HG02798 (cell line): ENCODE measurements around the gene NHSL1.

Experiments
- ATAC-seq: cut with Tn5 transposase; IDR thresholded peaks from one replicate; pipeline ENCODE4 v1.9.1; 2021; ENCODE audit warnings: mild to moderate bottlenecking; ENCODE audit not compliant: unreplicated experiment, poor library complexity

The NHSL1 gene

DNA sequence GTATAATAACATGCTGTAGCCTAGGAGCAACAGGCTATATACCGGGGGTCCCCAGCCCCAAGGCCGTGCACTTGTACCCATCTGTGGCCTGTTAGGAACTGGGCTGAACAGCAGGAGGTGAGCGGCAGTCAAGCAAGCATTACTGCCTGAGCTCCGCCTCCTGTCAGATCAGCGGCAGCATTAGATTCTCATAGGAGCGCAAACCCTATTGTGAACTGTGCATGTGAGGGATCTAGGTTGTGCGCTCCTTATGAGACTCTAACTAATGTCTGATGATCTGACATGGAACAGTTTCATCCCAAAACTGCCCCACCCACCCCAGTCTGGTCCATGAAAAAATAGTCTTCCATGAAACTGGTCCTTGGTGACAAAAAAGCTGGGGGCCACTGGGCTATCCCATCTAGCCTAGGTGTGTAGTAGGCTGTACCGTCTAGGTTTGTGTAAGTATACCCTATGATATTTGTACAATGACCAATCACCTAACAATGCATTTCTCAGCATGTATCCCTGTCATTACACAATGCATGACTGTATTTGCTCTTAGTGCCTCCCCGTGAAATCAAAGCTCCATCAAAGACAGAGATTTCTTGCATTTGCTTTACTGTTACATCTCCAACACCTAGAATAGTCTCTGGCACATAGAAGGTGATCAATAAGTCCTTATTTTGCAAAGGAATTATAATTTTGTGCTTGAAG lies 30.8 kb downstream of the NHSL1 start:
- ATAC-seq = no peak

DNA sequence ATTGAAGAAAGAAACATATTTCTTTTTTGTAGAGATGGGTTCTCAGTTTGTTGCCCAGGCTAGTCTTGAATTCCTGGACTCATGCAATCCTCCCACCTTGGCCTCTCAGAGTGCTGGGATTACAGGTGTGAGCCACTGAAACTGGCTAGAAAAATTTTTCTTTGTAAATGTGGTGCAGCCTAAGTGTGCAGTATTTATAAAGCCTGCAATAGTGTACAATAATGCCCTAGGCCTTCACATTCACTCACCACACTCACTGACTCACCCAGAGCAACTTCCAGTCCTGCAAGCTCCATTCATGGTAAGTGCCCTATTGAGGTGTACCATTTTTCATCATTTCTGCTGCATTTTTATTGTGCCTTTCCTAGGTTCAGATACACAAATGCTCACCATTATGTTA lies 31.4 kb downstream of the NHSL1 start:
- ATAC-seq = no peak

DNA sequence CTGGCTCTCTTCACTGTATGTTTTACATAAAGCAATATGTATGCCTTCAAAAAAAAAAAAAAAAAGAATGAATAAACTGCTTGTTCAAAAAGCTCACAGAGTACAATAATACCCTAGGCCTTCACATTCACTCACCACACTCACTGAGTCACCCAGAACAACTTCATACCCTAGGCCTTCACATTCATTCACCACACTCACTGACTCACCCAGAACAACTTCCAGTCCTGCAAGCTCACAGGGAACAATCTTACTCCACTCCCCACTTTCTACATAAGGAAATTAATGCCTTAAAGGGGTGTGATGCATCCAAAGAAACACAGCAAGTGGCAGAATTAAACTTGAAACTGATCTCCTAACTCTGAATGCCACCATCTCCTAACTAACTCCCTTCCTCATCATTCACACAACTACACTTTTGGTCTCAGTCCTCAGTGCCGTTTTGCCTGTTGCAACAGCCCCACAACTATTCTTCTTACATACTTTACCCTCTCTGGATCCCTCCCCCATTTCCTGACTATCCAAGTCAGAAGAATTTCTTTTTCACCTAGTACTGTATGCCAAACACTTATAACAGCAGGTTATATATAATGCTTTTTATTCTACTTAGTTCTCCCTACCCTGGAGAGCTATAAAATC lies 34.2 kb downstream of the NHSL1 start:
- ATAC-seq = no peak

DNA sequence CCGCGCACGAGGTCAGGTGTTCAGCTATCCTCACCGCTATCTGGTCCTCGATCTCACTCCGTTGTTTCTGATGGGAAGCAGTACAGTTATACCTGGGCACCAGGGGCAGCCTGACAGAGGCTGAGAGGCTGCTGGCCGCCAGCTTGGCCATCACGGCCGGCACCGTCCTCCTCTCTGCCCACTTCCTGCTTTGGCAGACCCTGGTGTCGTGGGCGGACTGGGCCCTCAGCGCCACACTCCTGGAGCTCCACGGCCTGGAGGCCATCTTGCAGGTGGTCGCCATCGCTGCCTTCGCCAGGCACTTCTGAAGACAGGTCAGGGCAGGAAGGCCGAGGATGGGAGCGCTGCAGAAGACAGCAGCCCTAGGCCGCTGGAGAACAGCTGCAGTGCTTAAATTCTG lies 35.2 kb downstream of the NHSL1 start:
- ATAC-seq = no peak

DNA sequence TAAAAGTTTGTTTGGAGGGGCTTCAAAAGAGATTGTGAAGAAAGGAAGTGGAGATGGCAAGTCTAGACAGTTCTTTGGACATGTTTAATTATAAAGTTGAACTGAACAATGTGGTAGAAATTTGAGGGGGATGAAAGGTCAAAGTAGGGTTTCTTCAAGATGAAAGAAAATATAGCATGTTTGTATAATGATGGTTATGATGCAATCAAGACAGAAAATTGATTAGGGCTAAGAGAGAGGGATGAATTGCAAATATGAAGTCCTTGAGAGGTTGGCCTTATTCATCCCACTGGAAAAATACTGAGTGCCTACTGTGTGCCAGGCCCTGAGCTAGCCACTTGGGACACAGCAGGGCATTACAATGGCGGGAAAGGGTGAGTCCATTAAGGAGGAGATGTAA lies 37.6 kb downstream of the NHSL1 start:
- ATAC-seq = no peak

DNA sequence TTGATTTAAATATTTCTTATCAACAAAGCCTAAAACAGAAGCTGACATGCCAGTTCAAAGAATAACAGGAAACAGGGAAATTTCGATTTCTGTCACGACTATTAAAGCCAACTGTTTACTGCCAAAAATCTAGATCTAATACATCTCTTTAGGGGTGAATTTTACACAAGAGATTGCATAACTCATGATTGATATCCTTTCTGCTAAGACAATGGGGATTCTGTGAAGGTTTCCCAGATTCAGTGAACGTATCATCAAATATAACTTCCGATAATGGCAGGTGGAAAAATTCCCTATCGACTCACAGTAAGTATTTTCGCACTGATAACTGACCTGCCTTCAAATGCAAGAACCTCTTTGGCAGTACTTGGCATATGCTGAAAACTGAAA lies 42.9 kb downstream of the NHSL1 start:
- ATAC-seq = no peak

DNA sequence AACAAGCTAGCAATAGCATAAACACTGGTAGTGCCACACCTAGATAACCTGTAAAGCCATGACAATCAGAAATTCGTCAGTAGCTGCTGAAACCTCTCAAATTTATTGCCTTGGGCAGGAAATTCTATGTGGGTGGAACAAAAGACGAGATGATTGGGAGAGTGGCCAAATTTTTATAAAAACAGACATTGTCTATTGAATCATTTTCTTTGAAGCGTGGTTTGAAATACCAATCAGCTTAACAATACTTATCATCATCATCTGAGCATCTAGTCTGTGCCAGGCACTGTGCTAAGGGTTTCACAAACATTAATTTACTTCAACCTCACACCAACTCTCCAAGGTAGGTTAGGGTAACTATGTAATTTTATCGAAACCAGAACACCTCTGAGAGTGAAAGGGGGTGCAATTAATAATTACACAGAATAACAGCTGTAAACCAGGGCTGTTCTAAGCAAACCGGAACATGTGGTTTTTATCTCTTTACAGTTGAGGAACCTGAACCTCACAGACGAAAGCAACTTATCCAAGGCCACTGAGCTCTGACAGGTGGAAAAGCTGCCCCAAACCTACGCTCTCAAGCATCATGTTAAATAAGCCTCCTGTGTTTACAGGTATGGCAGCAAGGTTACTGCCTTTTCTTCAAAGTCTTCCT lies 43.4 kb downstream of the NHSL1 start:
- ATAC-seq = peak; percentile 93

DNA sequence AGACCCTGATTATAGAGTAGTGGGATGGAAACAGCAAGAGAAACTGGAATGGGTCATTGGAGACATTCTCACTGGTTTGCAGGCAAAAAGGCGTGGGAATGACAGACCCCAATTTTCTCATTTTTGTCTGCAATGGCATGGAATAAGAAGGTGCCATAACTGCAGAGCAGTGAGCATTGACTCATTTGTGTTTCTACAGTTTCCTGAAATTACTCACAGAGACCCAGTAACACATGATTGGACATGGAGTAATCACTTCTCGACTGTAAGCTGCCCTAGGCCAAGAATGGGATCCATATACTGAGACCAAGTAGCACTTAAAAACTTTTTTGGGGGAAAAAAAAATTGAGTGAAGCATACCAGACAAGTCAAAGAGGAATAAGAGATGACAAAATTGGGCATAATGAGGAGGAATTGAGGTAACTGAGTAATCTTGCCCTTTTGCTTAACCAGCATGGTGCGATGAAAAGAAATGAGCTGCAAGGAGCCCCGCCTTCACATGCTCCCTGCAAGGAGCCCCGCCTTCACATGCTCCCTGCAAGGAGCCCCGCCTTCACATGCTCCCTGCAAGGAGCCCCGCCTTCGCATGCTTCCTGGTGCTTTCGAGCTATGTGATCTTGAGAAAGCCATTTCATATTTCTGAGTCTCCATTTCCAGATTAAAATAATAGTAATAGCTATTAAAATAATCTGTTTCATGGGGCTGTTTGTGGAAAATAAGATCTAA lies 44.1 kb downstream of the NHSL1 start:
- peak; percentile 40 for ATAC-seq

DNA sequence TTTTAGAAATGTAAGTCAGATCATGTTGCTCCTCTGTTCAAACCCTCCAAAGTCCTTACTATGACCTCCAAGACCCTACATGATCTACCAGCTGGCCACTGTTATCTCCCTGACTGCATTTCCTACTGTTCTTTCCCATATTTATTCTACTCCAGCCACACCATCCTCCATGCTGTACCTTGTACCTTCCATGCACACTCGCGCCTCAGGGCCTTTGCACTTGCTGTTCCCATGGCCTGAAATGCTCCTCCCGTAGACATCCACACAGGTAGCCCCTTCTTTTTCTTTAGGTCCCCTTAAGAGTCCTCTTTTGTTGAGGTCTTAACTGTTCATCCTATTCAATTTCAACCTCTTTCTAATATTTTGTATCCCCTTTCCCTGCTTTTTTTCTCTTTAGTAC lies 48.3 kb downstream of the NHSL1 start:
- ATAC-seq = no peak

DNA sequence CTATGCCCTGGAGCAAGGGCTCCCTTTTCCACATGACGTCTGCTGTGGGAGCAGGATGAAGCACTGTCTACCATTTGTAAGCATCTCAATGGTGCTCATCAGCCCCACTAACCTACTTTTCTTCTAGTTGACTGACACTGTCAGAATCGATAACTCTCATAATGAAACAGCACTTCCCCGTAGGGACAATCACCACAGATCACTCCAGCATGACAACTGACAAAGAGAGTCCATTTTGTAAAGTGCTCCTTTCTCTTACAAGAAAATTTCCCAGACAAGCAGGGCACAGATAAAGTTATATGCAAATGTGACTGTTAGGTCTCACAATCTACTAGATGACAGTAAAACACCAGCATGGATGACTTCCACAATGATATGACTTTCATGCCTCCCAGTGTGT lies 48.8 kb downstream of the NHSL1 start:
- peak; percentile 60 for ATAC-seq

DNA sequence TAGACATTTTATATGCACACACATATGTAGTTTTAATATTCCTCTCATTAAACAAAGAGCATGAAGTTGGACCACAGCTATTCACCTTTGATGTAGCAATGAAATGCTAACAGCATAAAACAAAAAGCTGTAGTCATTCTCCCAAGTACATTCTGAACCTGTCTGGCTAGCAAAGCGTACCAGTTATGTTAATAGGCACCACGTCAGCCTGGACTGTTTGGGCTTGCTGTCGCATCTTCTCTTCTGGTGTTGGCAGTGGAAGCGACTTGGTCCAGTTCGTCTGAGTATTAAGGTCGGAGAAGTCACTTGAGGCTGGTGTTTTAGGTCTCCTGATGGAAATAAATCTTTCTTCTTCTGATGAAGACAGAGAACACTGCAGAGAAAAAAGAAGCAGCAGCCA lies 52.5 kb downstream of the NHSL1 start:
- no peak for ATAC-seq

DNA sequence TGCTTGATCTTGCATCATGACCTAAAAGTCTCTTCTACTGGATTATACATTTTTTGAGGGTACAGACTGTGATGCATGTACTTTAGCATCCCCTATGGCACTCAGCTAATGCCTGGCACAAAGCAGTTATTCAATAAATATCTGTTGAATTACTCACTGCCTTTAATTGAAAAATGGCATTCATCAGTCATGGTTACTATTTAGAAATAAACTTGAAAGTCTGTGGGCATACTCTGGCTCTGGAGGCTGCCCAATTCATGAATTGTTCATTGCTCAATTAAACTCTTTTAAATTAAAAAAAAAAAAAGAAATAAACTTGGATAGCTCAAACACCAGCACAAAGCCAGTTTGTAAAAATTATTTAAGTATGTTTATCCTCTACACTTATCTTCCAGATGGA lies 55.3 kb downstream of the NHSL1 start:
- ATAC-seq = no peak

DNA sequence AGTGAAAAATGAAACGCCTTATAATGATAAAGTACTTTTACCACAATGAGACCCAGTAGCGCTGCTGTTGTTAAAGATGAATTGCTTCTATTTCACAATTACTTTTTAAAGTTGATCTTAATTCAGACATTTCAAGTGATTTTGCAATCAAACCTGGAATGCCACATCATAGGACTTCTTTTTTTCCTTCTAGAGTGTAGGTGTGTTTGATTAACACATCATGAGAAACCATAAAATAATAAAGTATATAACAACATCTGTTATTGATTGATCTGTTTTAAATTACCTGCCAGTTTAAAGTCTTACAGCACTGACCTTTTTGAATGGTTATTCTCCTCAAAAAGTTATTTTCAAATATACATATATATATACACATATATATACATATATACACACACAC lies 56.6 kb downstream of the NHSL1 start:
- no peak for ATAC-seq

DNA sequence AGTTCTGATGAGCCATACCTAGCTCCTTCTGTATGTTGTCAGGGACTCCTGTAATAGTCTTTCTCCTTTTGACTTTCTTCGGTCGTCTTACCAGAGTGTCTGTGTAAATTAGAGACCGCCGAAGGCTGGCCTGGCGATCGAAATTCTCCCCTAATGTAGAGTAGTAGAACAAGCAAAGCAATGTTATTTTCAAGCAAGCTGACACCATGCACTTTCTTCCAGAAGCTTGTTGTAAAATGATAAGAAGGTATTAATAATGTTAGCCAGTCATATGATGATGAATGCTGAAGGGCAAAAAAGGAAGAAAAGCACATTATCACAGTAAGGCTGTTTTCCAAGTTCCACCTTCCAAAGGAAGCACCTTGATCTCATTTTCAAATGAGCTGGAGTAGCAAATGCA lies 57.3 kb downstream of the NHSL1 start:
- ATAC-seq = no peak

DNA sequence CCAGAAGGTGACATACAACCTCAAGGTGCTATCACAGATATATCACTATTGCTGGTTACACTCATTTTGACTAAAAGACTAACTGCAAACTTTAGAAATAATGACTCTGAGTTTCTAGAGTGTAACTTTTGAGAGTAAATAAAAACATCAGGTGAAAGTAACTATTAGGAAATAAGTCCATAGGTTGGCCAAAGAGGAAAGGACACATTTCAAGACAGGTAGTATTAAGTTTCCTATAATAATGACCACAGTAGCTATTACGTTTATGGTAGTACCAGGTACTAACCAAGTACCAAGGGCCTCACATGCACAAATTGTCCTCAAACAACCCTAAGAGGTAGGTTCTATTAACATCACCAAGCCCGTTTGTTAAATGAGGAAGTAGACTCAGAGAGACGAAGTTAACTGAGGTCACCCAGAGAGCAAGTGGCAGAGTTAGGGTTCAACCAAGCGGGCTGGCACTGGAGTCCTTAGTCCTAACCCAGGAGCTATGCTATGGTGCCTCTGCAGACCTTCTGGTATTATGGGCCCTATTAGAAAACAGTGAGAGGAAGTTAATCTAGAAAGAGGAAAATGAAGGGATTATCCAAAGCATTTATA lies 58.4 kb downstream of the NHSL1 start:
- ATAC-seq = no peak

DNA sequence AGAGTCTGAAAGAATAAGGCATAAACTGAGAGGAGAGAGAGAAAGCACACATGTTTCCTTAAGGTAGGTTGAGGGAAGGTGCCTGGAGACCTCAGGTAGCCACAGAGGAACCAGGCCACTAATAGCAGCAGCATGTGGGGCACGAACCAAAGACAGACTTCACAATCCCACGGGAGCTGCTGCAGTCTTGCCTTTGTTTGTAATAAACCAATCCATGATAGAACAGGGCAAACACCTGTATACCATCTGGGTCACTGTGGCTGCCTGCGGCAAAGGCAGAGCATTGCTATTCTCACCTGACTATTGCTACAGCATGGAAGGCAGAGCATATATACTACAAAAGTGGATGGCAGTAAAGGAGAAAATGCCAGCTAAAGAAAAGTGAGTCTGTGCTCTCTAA lies 59.0 kb downstream of the NHSL1 start:
- ATAC-seq = no peak

DNA sequence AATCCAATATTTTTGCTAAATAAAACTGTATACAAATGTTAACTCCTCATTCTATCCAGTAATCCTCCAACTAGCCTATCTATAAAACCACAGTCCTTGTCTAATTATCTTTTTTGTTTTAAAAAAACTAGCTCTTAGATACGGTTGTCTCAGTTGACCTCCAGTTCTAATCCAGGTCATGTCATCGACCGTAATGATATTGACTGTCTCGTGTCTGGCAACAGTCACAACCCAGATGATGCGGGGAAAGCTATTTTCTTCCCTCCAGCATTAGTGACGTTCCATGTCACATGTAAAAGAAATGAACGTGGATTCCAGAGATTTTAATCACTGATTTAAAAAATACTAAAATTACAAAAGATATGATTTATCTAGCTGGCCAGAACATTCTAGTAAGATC lies 59.7 kb downstream of the NHSL1 start:
- no peak for ATAC-seq

DNA sequence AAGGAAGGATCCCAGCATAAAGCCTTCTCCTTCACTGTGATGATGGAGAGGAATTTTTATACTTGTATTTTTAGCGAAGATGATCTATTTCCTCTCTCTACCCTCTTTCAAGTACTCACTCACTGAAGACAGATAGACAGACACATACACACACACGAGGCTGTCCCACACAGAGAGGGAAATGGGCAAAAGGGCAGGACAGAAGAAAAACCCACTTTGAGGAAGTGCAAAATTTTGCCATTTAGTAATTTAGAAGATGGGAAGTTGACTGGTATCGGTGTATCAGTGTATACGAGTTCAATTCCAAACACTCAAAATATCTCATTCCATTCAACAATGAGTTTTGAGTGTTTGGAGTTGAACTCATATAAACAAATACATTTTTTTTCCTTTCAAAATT lies 64.4 kb downstream of the NHSL1 start:
- no peak for ATAC-seq

DNA sequence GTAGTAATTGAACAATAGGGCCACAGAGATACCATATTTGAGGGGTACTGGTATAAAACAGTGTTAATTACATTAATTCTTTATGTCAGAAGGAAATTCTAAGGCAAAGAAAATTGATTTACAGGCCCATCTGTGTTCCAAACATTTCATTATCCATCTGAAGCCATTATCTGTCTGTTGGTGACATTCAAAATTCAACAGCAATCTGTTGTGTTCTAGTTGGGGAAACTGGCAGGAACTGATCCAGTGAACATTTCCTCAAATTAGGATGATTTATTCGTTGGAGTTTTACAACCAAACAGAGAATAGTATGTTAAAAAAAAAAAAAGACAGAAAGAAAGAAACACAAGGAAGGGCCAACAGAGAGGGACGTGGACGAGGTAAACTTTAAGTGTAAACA lies 65.2 kb downstream of the NHSL1 start:
- no peak for ATAC-seq

DNA sequence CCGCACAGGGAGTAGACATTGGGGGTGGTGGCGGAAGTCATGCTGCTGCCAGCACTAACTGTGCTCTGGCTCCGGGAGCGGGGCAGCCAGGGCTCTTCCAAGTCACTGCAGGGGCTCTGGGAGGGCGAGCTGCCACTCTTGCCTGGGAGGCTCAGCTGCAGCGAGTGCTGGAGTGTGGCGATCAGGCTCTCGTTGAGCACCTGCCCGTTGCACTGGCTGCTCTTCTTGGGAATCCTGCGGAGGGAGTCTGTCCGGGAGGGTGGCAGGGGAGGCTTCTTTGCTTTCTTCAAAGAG lies 67.3 kb downstream of the NHSL1 start:
- ATAC-seq = no peak
